GM23338 (cell line): ENCODE measurements around the gene NEO1. TPM values are rescaled to one million over a fixed set of nuclear protein-coding genes. Genes with fewer than 3 reads are reported as not detected.
A peak's percentile ranks its signal among the peaks of the same experiment; 100 is the strongest.

Experiments
- ATAC-seq: fragments of 200-7000 bp; cut with Tn5 transposase; 3 replicates; pipeline ENCODE4 v1.9.1; 2020
- DNase-seq: peaks from one replicate; pipeline ENCODE4 v3.0.0-alpha.2; 2015; ENCODE audit warnings: low spot score
- H2AFZ ChIP-seq: fragments of 200-600 bp; sonication (generic); 2 replicates; pipeline ENCODE4 v1.8.0; 2016; ENCODE audit warnings: antibody characterized with exemption, mild to moderate bottlenecking, moderate library complexity
- H3F3A ChIP-seq: fragments of 200-600 bp; sonication (generic); replicated peaks from 2 replicates; pipeline ENCODE4 v1.8.0; 2017; ENCODE audit warnings: antibody characterized with exemption, mixed run types, low read depth
- H3K27ac ChIP-seq: fragments of 200-600 bp; sonication (generic); 2 replicates; pipeline ENCODE4 v1.6.1; 2016; ENCODE audit warnings: low read depth
- H3K27me3 ChIP-seq: fragments of 200-600 bp; sonication (generic); 2 replicates; pipeline ENCODE4 v1.8.0; 2016; ENCODE audit warnings: mild to moderate bottlenecking, mixed run types, moderate library complexity; ENCODE audit not compliant: insufficient read depth
- H3K36me3 ChIP-seq: fragments of 200-600 bp; sonication (generic); 2 replicates; pipeline ENCODE4 v1.8.0; 2016; ENCODE audit warnings: mild to moderate bottlenecking; ENCODE audit not compliant: insufficient read depth
- H3K4me1 ChIP-seq: fragments of 200-600 bp; sonication (generic); 2 replicates; pipeline ENCODE4 v1.8.0; 2016; ENCODE audit warnings: mild to moderate bottlenecking, moderate library complexity; ENCODE audit not compliant: insufficient read depth
- H3K4me2 ChIP-seq: fragments of 200-600 bp; sonication (generic); 2 replicates; pipeline ENCODE4 v1.7.1; 2017; ENCODE audit warnings: mixed run types
- H3K4me3 ChIP-seq: fragments of 200-600 bp; sonication (generic); 2 replicates; pipeline ENCODE4 v1.6.1; 2016; ENCODE audit warnings: mixed run types
- H3K79me2 ChIP-seq: fragments of 200-600 bp; sonication (generic); replicated peaks from 2 replicates; pipeline ENCODE4 v1.8.0; 2017; ENCODE audit warnings: mild to moderate bottlenecking; ENCODE audit not compliant: insufficient read depth
- H3K9me2 ChIP-seq: fragments of 200-600 bp; sonication (generic); 2 replicates; pipeline ENCODE4 v1.8.0; 2017; ENCODE audit not compliant: insufficient read depth
- H4K20me1 ChIP-seq: fragments of 200-600 bp; sonication (generic); replicated peaks from 2 replicates; pipeline ENCODE4 v1.8.0; 2017; ENCODE audit warnings: mild to moderate bottlenecking; ENCODE audit not compliant: insufficient read depth
- H3K27ac Mint-ChIP-seq: 2 replicates; pipeline ENCODE4 v1.8.0; 2020; ENCODE audit warnings: inconsistent platforms, mild to moderate bottlenecking, moderate library complexity, mixed read lengths
- H3K27me3 Mint-ChIP-seq: 3 replicates; pipeline ENCODE4 v1.8.0; 2022; ENCODE audit warnings: low read depth, mild to moderate bottlenecking, moderate library complexity, mixed read lengths, inconsistent platforms; ENCODE audit not compliant: insufficient read depth, poor library complexity
- H3K36me3 Mint-ChIP-seq: 3 replicates; pipeline ENCODE4 v1.8.0; 2021; ENCODE audit warnings: low read depth, mild to moderate bottlenecking, inconsistent platforms, moderate library complexity, mixed read lengths
- H3K4me1 Mint-ChIP-seq: 3 replicates; pipeline ENCODE4 v1.8.0; 2020; ENCODE audit warnings: mild to moderate bottlenecking, inconsistent platforms, mixed read lengths
- H3K4me3 Mint-ChIP-seq: 3 replicates; pipeline ENCODE4 v1.8.0; 2021; ENCODE audit warnings: moderate library complexity, mild to moderate bottlenecking, inconsistent platforms, mixed read lengths
- H3K9me3 Mint-ChIP-seq: 3 replicates; pipeline ENCODE4 v1.8.0; 2020; ENCODE audit warnings: moderate library complexity, mild to moderate bottlenecking, inconsistent platforms, mixed read lengths
- CTCF ChIP-seq, 2 experiments: fragments of 200-600 bp in 1 of 2; sonication (generic) in 1 of 2; conservative IDR thresholded peaks; 2 replicates each; pipeline versions ENCODE4 v1.5.1 to v1.6.1; 2016 to 2017; ENCODE audit warnings: antibody characterized with exemption in 2 of 2, low read depth in 2 of 2, mild to moderate bottlenecking in 2 of 2, moderate library complexity in 1 of 2
- EZH2phosphoT487 ChIP-seq: fragments of 200-600 bp; sonication (generic); IDR thresholded peaks from one replicate; pipeline ENCODE4 v1.8.1; 2018; ENCODE audit warnings: antibody characterized with exemption; ENCODE audit not compliant: unreplicated experiment
- NANOG ChIP-seq: IDR thresholded peaks from 2 replicates; pipeline ENCODE4 v1.6.1; 2016; ENCODE audit warnings: antibody characterized with exemption, borderline replicate concordance
- STAT1 ChIP-seq: IDR thresholded peaks from one replicate; pipeline ENCODE4 v1.6.1; 2016; ENCODE audit warnings: antibody characterized with exemption; ENCODE audit not compliant: unreplicated experiment
- ZNF114 ChIP-seq: fragments of 250-450 bp; sonication (Bioruptor Pico); IDR thresholded peaks from 2 replicates; pipeline ENCODE4 v1.5.0; 2020; ENCODE audit warnings: mild to moderate bottlenecking, moderate library complexity
- ZNF462 ChIP-seq: fragments of 250-450 bp; sonication (Bioruptor Pico); IDR thresholded peaks from 2 replicates; pipeline ENCODE4 v1.5.0; 2020; ENCODE audit warnings: mild to moderate bottlenecking, moderate library complexity
- polyA plus RNA-seq: library from polyadenylated mRNA; unstranded; fragments of >200 nt; fragmentation: Nextera tagmentation; extraction: Ambion mirVana; gene quantifications from 2 replicates; pipeline ENCODE4 v1.2.1, GENCODE V29; 2016
- total RNA-seq: library from RNA; depleted of rRNA; stranded (reverse); fragments of >200 nt; shearing (Covaris generic); gene quantifications from 2 replicates; pipeline ENCODE4 v1.2.3, GENCODE V29; 2014

Gene NEO1
- total and polyA plus RNA-seq, 2 experiments from 2014 or later, result 8.4 to 45.8 TPM

GRCh38 chr15:73317651-73318462 lies 265.6 kb downstream of the NEO1 start:
- Histone ChIP-seq H4K20me1 (no peaks in the 10 kb centered on the region), H3K4me3 (no peak overlapping the region), H3K4me1 (peaks cover 4% of the 10 kb centered on the region; the same call in 1 of the 2 replicates), H3K9me2 (no peaks in the 10 kb centered on the region), H3K4me2 (no peak overlapping the region), H3K27me3 (no peaks in the 10 kb centered on the region), H2AFZ (no peak overlapping the region), H3K36me3 (no peaks in the 10 kb centered on the region), H3K79me2 (no peaks in the 10 kb centered on the region), H3K27ac (no peak overlapping the region), H3F3A (no peaks in the 10 kb centered on the region)
- no peaks in the 10 kb centered on the region for H3K9me3 Mint-ChIP-seq
- no peak for TF ChIP-seq EZH2phosphoT487
- ATAC-seq, result no peak
- no peak for DNase-seq
- no peak overlapping the region for H3K4me3 Mint-ChIP-seq
- peaks cover 18% of the 10 kb centered on the region for H3K27me3 Mint-ChIP-seq
- H3K27ac Mint-ChIP-seq, result no peak overlapping the region
- H3K36me3 Mint-ChIP-seq, result peaks cover 3% of the 10 kb centered on the region; the same call in 2 of the 3 replicates
- H3K4me1 Mint-ChIP-seq, result peaks cover 20% of the 10 kb centered on the region

- no peaks in the 10 kb centered on the region for H3K9me2 ChIP-seq
- peaks cover 18% of the 10 kb centered on the region for H3K27me3 Mint-ChIP-seq
- no peak overlapping the region for H3K27ac ChIP-seq
- peak; percentile 67 for ATAC-seq
- H3K36me3 ChIP-seq, result no peaks in the 10 kb centered on the region
- peak overlapping the region; percentile 43 for H3K4me3 ChIP-seq
- H3K9me3 Mint-ChIP-seq, result no peaks in the 10 kb centered on the region
- H3K27me3 ChIP-seq, result no peaks in the 10 kb centered on the region
- H3K79me2 ChIP-seq, result no peaks in the 10 kb centered on the region
- H3K36me3 Mint-ChIP-seq, result peaks cover 3% of the 10 kb centered on the region; the same call in 2 of the 3 replicates
- peaks cover 4% of the 10 kb centered on the region; the same call in 1 of the 2 replicates for H3K4me1 ChIP-seq
- no peak overlapping the region for H3K4me3 Mint-ChIP-seq
- H3F3A ChIP-seq, result no peaks in the 10 kb centered on the region
- peak; percentile 87 for DNase-seq
- no peak overlapping the region for H3K27ac Mint-ChIP-seq
- H4K20me1 ChIP-seq, result no peaks in the 10 kb centered on the region
- peak overlapping the region; percentile 74 for H3K4me2 ChIP-seq
- peaks cover 20% of the 10 kb centered on the region for H3K4me1 Mint-ChIP-seq
- H2AFZ ChIP-seq, result no peak overlapping the region
- TF ChIP-seq ZNF114 (CRISPR knock-in tag), result no peak
- TF ChIP-seq ZNF462, result no peak
- no peak for TF ChIP-seq NANOG
- no peak for TF ChIP-seq STAT1
- no peak for TF ChIP-seq CTCF (conservative IDR thresholded peaks at IDR 0.05; ENCODE audit: low read depth in 2 of 2)
- no peak for TF ChIP-seq EZH2phosphoT487
These were observed 266.4 kb downstream of the NEO1 start for GRCh38 chr15:73318463-73319351.
